ENCODE data around the gene HOXA10.

HOXA10 gene

DNA sequence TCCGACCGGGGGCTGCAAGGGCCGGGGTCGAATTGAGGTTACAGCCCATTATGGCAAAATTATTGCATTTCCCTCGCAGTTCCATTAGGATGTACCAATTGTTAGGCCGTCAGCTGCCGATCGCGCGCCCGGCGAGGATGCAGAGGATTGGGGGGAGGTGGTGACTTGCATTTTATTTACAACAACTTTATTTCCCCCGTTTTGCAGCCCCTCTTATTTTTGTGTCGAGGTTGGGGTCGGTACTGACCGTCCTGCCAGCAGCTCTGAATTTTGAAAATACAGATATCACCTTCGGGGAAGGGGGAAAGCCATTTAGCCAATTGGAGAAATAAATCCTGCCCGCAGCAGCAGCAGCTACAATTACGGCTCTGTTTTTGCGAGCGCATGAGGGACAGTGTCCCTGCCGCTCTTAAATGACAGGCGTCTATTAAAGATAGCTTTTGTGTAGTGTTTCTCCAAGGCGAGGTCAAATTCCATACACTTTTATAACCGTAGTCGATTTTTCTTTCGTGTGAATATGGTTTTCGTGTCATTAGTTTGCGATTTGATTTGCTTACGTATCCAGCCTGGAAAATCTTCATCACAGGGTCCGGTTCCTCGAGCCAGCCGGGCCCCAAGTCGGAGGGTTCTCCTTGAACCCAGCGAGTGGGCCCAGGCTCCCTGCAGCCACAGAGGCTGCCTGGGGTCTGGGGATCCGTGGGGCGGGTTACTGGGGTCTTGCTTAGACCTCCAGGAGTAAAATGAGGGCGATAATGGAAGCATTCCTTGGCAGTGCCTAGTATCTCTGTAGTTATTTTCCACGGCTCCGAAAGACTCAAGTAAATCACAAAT is 30.0 kb downstream of the HOXA10 start:
- TF ChIP-seq, protein P1, sequence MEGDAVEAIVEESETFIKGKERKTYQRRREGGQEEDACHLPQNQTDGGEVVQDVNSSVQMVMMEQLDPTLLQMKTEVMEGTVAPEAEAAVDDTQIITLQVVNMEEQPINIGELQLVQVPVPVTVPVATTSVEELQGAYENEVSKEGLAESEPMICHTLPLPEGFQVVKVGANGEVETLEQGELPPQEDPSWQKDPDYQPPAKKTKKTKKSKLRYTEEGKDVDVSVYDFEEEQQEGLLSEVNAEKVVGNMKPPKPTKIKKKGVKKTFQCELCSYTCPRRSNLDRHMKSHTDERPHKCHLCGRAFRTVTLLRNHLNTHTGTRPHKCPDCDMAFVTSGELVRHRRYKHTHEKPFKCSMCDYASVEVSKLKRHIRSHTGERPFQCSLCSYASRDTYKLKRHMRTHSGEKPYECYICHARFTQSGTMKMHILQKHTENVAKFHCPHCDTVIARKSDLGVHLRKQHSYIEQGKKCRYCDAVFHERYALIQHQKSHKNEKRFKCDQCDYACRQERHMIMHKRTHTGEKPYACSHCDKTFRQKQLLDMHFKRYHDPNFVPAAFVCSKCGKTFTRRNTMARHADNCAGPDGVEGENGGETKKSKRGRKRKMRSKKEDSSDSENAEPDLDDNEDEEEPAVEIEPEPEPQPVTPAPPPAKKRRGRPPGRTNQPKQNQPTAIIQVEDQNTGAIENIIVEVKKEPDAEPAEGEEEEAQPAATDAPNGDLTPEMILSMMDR (IDR thresholded peaks at IDR 0.05; ENCODE audit: low read depth, low read length, missing control alignments): no peak
- no peak for DNase-seq (ENCODE audit: extremely low read depth, low read depth)
- H3K4me3 ChIP-seq (replicated peaks; ENCODE audit: low read depth, low read length): no peak overlapping the region; the same call in 1 of the 2 replicates

DNA sequence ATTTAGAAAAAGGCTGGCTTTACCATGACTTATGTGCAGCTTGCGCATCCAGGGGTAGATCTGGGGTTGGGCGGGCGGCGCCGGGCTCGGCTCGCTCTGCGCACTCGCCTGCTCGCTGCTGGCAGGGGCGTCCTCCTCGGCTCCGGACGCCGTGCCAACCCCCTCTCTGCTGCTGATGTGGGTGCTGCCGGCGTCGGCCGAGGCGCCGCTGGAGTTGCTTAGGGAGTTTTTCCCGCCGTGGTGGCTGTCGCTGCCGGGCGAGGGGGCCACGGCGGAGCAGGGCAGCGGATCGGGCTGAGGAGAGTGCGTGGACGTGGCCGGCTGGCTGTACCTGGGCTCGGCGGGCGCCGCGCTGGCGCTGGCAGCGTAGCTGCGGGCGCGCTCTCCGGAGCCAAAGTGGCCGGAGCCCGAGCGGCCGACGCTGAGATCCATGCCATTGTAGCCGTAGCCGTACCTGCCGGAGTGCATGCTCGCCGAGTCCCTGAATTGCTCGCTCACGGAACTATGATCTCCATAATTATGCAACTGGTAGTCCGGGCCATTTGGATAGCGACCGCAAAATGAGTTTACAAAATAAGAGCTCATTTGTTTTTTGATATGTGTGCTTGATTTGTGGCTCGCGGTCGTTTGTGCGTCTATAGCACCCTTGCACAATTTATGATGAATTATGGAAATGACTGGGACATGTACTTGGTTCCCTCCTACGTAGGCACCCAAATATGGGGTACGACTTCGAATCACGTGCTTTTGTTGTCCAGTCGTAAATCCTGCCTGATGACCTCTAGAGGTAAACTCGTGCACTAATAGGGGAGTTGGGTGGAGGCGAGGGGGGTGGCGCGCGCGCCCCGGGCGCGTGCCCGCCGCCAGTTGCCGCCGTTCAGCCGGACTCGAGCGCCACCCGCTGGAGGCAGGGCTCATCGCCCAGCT is 30.8 kb downstream of the HOXA10 start, which contains the start of gene HOXA5:
TSS of gene HOXA5 (minus strand) at position 659 of the 927 bp plus-strand sequence. CDS start at position 585, 74 bp downstream.
- TF ChIP-seq, protein P1 (IDR thresholded peaks at IDR 0.05; ENCODE audit: low read depth, low read length, missing control alignments): peak; percentile 82
- no peak for DNase-seq (ENCODE audit: extremely low read depth, low read depth)
- H3K4me3 ChIP-seq (replicated peaks; ENCODE audit: low read depth, low read length): peak within 1 kb of the TSS; percentile 41

DNA sequence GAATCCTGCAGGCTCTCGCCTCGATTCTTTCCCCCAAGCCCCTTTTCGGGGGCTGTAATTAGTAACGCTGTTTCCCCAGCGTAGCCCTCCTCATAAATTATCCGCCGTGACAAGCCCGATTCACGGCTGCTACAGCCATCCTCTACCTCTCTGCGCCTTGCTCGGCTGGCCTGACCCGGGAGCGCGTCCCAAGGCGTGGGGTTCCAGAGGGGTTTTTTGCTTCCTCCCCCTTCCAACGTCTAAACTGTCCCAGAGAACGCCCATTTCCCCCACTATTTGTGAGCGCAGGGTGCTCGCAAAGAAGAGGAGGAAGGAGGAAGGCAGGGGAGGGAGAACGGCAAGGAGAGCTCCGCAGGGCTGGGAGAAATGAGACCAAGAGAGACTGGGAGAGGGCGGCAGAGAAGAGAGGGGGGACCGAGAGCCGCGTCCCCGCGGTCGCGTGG is 31.5 kb downstream of the HOXA10 start:
- DNase-seq (ENCODE audit: extremely low read depth, low read depth): no peak
- peak overlapping the region; percentile 41 for H3K4me3 ChIP-seq (replicated peaks; ENCODE audit: low read depth, low read length)
- TF ChIP-seq, protein P1 (IDR thresholded peaks at IDR 0.05; ENCODE audit: low read depth, low read length, missing control alignments): no peak

DNA sequence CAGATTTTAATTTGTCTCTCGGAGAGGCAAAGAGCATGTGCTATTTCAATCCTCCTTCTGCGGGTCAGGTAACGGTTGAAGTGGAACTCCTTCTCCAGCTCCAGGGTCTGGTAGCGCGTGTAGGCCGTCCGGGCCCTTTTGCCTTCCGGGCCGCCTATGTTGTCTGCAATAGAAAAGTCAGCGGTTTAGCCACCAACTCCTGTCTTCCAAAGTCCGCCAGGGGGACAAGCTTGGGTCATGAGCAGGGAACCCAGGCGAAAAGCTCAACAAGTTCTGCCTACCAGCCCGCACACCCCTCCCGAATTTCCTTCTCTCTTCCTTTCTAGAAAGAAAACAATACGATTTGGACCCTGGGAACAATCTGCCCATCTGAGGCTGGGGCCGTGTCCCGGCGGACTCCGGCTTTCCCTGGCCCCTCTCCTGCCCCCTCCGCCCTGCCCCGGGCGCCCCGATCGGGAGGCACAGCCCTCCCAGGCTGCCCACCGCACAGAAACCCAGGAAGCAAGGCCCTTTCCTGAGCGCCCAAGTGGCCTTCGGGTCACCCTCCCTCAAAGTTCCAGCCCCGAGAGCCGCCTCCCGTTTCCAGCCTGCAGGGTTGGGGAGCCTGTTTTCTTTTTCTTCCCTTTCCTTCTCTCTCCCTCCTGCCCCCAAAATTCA is 32.1 kb downstream of the HOXA10 start:
- peak overlapping the region; percentile 41; the same call in 1 of the 2 replicates for H3K4me3 ChIP-seq (replicated peaks; ENCODE audit: low read depth, low read length)
- DNase-seq (ENCODE audit: extremely low read depth, low read depth): no peak
- TF ChIP-seq, protein P1 (IDR thresholded peaks at IDR 0.05; ENCODE audit: low read depth, low read length, missing control alignments): no peak

DNA sequence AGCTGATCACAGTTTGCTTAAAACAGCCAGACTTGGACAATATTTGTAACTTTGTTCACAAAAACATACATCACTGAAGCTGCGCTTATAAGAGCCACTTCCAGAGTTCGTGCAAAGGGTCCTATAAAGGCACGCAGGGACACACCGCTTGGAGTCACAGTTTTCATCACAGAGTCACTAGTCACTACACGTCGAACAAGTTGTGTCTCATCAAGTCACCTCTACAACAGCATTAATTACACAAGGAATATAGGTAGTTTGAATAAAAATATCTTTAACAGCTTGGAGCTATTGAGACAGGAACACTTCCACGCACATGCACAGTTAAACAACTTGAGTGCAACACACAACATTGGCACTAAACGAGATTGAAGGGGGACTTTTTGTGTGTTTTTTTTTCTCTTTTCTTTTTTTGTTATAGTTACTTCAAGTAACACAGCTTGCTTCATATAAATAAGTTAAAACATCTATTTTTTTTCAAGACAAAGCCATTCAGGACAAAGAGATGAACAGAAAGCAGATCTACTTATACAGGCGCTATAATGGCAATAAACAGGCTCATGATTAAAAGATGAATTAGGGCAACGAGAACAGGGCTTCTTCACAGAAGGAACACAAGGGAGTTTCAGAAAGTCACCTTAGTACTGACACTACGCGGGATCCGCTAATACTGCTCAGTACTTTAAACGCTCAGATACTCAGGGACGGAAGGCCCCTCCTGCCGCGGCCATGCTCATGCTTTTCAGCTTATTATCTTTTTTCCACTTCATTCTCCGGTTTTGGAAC is 32.8 kb downstream of the HOXA10 start:
- TF ChIP-seq, protein P1 (IDR thresholded peaks at IDR 0.05; ENCODE audit: low read depth, low read length, missing control alignments): no peak
- DNase-seq (ENCODE audit: extremely low read depth, low read depth): no peak
- H3K4me3 ChIP-seq (replicated peaks; ENCODE audit: low read depth, low read length): no peak overlapping the region

All from HFF-Myc (cell line).